Activated CD8-positive, alpha-beta memory T cell treated with anti-CD3 and anti-CD28 coated beads, Interleukin-2, amount 50 U/mL, for 4 hours (primary cell): ENCODE data around the gene CAMTA1.

ENCODE experiments used
- DNase-seq: peaks from one replicate; pipeline ENCODE4 v3.0.0-alpha.2; 2020

Gene CAMTA1

GRCh38 chr1:7657287-7658016, 872.2 kb downstream of the CAMTA1 start:
- no peak for DNase-seq

GRCh38 chr1:7658099-7658498, 872.8 kb downstream of the CAMTA1 start:
- DNase-seq = no peak

GRCh38 chr1:7659514-7659913, 874.3 kb downstream of the CAMTA1 start:
- DNase-seq = no peak

GRCh38 chr1:7663451-7664146, 878.3 kb downstream of the CAMTA1 start:
- DNase-seq = no peak

GRCh38 chr1:7664147-7664892, 879.1 kb downstream of the CAMTA1 start:
- DNase-seq = no peak

GRCh38 chr1:7664893-7665250, 879.6 kb downstream of the CAMTA1 start:
- no peak for DNase-seq

- no peak for DNase-seq
These were observed 881.0 kb downstream of the CAMTA1 start for GRCh38 chr1:7666249-7666648.

- no peak for DNase-seq
These were observed 881.9 kb downstream of the CAMTA1 start for GRCh38 chr1:7667159-7667558.

- DNase-seq = peak; percentile 88
These were observed 882.5 kb downstream of the CAMTA1 start for GRCh38 chr1:7667625-7668218.

- DNase-seq = peak; percentile 62
These were observed 884.5 kb downstream of the CAMTA1 start for GRCh38 chr1:7669559-7670311.

GRCh38 chr1:7670334-7671145, 885.3 kb downstream of the CAMTA1 start:
- DNase-seq = no peak

- DNase-seq = no peak
These were observed 885.9 kb downstream of the CAMTA1 start for GRCh38 chr1:7671146-7671465.

- no peak for DNase-seq
These were observed 886.4 kb downstream of the CAMTA1 start for GRCh38 chr1:7671676-7672075.

GRCh38 chr1:7672864-7673263, 887.6 kb downstream of the CAMTA1 start:
- no peak for DNase-seq

- no peak for DNase-seq
These were observed 889.7 kb downstream of the CAMTA1 start for GRCh38 chr1:7674972-7675371.

- DNase-seq = no peak
These were observed 890.4 kb downstream of the CAMTA1 start for GRCh38 chr1:7675431-7676273.

GRCh38 chr1:7676274-7676945, 891.2 kb downstream of the CAMTA1 start:
- DNase-seq = no peak

- DNase-seq = no peak
These were observed 891.9 kb downstream of the CAMTA1 start for GRCh38 chr1:7677111-7677510.

- DNase-seq = no peak
These were observed 892.6 kb downstream of the CAMTA1 start for GRCh38 chr1:7677815-7678214.

- DNase-seq = no peak
These were observed 893.4 kb downstream of the CAMTA1 start for GRCh38 chr1:7678491-7679158.
